Measurements from ENCODE around the gene TIGD3.

GRCh38 chr11:65329944-65330403 lies 24.6 kb upstream of the TIGD3 start:
- TF ChIP-seq POLR2A (IDR thresholded peaks at IDR 0.05) (no peak), CTCF (IDR thresholded peaks at IDR 0.05) (peak; percentile 78 to 94 (median 85))
